Left lung (tissue), 10 donors: ENCODE data around the gene TMEM39B. TPM values are rescaled to one million over a fixed set of nuclear protein-coding genes. Genes with fewer than 3 reads are reported as not detected.
"Not testable (repeated sequence)": the region's sequence is repeated elsewhere in the genome, so short reads cannot be mapped to it uniquely, and the experiment has no call there.

Source experiments
- ATAC-seq: fragments of 200-7000 bp; cut with Tn5 transposase; one replicate; pipeline ENCODE4 v1.9.1; 2020; ENCODE audit warnings: moderate library complexity
- DNase-seq, 4 donors: peaks; one replicate each; pipeline ENCODE4 v3.0.0-alpha.2; 2013 to 2020
- H3K27ac ChIP-seq, 2 donors: fragments of 200-600 bp; sonication (generic) in 1 of 2; one replicate each; pipeline versions ENCODE4 v1.5.0 to v1.8.0; 2020 to 2021
- H3K27me3 ChIP-seq, 2 donors: fragments of 200-600 bp; sonication (generic) in 1 of 2; one replicate each; pipeline versions ENCODE4 v1.5.0 to v1.8.0; 2020 to 2021
- H3K36me3 ChIP-seq, 2 donors: fragments of 200-600 bp; sonication (generic) in 1 of 2; one replicate each; pipeline versions ENCODE4 v1.5.0 to v1.8.0; 2020 to 2021
- H3K4me1 ChIP-seq, 2 donors: fragments of 200-600 bp; one replicate each; pipeline ENCODE4 v1.8.0; 2021
- H3K4me3 ChIP-seq, 2 donors: fragments of 200-600 bp; sonication (generic) in 1 of 2; one replicate each; pipeline versions ENCODE4 v1.5.0 to v1.8.0; 2020 to 2021; ENCODE audit warnings: mild to moderate bottlenecking in 1 of 2
- H3K9me3 ChIP-seq, 2 donors: fragments of 200-600 bp; sonication (generic) in 1 of 2; one replicate each; pipeline versions ENCODE4 v1.5.0 to v1.8.0; 2020 to 2021
- intact Hi-C, 2 donors: fragments of 100-400 bp; cut with DNase I; formaldehyde crosslinking; loops; one replicate each; pipeline versions ENCODE4 v1.11.2 to v1.14.2; 2022
- polyA plus RNA-seq, 6 donors: library from polyadenylated mRNA; unstranded; fragments of 120-200 nt; gene quantifications; one replicate each; pipeline ENCODE4 v1.2.1, GENCODE V29; 2013; ENCODE audit not compliant: insufficient read length in 6 of 6
- total RNA-seq, 2 donors: library from RNA; stranded (reverse); fragmentation: NEBNext Ultra II Directional; extraction: Animal tissue kit (Norgen Biotek cat#: 25700); gene quantifications; one replicate each; pipeline ENCODE4 v1.2.1, GENCODE V29; 2021
- TF ChIP-seq, protein P1 (sequence below), 2 donors: fragments of 200-600 bp; sonication (generic) in 1 of 2; IDR thresholded peaks; one replicate each; pipeline versions ENCODE4 v1.5.0 to v1.8.0; 2021; ENCODE audit warnings: antibody characterized with exemption in 2 of 2
- donor health status: DM: no; HTN: yes; CAD: no.
- donor health status: DM: no; HTN: no; CAD: no.

Gene TMEM39B
- total and polyA plus RNA-seq, 8 donors: 16.5 to 26.4 (median 23.9) TPM

DNA sequence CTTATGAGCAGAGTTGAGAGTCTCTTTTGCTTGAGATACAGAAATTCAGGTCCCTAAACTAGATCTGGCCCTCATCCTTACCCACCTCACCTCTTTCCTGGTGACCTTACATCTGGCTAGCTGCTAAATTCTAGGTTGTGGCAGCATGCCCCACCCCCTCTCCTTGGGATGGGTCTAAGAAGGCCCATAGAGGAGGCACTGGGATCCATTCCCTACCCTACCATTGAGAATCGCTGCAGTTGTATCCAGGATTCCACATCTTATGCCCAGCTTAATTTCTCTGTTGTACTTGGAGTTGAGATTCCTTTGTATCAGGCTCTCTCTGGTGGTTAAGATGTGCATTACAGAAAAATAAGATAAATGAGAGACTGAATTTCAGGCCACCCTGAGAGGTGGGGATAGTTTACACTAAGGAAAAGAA lies 9.5 kb upstream of the TMEM39B start:
- TF ChIP-seq, protein P1, sequence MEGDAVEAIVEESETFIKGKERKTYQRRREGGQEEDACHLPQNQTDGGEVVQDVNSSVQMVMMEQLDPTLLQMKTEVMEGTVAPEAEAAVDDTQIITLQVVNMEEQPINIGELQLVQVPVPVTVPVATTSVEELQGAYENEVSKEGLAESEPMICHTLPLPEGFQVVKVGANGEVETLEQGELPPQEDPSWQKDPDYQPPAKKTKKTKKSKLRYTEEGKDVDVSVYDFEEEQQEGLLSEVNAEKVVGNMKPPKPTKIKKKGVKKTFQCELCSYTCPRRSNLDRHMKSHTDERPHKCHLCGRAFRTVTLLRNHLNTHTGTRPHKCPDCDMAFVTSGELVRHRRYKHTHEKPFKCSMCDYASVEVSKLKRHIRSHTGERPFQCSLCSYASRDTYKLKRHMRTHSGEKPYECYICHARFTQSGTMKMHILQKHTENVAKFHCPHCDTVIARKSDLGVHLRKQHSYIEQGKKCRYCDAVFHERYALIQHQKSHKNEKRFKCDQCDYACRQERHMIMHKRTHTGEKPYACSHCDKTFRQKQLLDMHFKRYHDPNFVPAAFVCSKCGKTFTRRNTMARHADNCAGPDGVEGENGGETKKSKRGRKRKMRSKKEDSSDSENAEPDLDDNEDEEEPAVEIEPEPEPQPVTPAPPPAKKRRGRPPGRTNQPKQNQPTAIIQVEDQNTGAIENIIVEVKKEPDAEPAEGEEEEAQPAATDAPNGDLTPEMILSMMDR (IDR thresholded peaks at IDR 0.05): peak; percentile 41 to 47
- Histone ChIP-seq H3K27ac (peak overlapping the region; percentile 8 to 53), H3K36me3 (peaks cover 0 to 4% of the 10 kb centered on the region in 2 donors), H3K4me3 (no peak overlapping the region), H3K4me1 (peaks cover 16 to 42% of the 10 kb centered on the region in 2 donors), H3K9me3 (no peaks in the 10 kb centered on the region), H3K27me3 (no peaks in the 10 kb centered on the region)
- DNase-seq (peak in 2 of 4 donors; percentile 34 to 63), ATAC-seq (peak; percentile 58)
- intact Hi-C loops: no loop called here

DNA sequence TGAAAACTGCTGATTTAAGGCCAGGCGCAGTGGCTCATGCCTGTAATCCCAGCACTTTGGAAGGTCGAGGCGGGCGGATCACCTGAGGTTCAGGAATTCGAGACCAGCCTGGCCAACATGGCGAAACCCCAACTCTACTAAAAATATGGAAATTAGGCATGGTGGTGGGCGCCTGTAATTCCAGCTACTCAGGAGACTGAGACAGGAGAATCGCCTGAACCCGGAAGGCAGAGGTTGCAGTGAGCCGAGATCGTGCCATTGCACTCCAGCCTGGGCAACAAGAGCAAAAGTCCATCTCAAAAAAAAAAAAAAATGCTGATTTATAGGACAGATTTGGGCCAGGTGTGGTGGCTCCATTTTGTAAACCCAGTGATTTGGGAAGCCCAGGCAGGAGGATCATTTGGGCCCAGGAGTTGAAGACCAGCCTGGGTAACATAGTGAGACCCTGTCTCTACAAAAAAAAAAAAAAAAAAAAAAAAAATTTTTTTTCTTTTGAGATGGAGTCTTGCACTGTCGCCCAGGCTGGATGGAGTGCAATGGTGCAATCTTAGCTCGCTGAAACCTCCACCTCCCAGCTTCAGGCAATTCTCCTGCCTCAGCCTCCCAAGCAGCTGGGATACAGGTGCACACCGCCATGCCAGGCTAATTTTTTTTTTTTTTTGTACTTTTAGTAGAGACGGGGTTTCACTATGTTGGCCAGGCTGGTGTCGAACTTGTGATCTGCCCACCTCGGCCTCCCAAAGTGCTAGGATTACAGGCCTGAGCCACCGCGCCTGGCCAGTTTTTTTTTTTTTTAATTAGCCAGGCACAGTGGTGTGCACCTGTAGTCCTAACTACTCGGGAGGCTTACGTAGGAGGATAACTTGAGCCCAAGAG lies 6.9 kb upstream of the TMEM39B start:
- H3K4me3 ChIP-seq, H3K36me3 ChIP-seq, DNase-seq, H3K27me3 ChIP-seq, H3K9me3 ChIP-seq, ATAC-seq, intact Hi-C loops: not testable (repeated sequence)
- H3K27ac ChIP-seq: peak overlapping the region; percentile 50 to 77
- peaks cover 16 to 46% of the 10 kb centered on the region in 2 donors for H3K4me1 ChIP-seq

DNA sequence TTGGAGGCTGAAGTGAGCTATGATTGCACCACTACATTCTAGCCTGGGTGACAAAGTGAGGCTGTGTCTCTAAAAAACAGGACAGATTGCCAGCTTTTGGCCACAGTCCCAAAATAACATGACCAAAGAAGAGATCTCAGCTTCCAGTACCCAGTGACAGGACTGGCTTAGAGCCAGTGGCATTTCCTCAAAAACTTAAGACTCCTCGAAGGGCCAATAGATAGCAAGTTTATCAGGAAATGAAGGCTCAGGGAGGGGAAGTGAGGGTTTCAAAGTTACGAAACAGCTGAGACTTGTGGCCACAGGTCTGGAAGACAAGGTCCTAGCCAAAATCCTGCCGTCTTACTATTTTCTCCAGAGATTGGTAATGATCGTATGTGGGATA lies 6.3 kb upstream of the TMEM39B start:
- Histone ChIP-seq H3K9me3 (no peaks in the 10 kb centered on the region), H3K4me1 (peaks cover 16 to 48% of the 10 kb centered on the region in 2 donors), H3K36me3 (peaks cover 0 to 4% of the 10 kb centered on the region in 2 donors), H3K27me3 (no peaks in the 10 kb centered on the region), H3K4me3 (no peak overlapping the region), H3K27ac (peak overlapping the region; percentile 50 to 77)
- DNase-seq (peak in 3 of 4 donors; percentile 57 to 85 (median 75)), ATAC-seq (peak; percentile 61)
- TF ChIP-seq, protein P1 (IDR thresholded peaks at IDR 0.05): no peak
- intact Hi-C loops: no loop called here

DNA sequence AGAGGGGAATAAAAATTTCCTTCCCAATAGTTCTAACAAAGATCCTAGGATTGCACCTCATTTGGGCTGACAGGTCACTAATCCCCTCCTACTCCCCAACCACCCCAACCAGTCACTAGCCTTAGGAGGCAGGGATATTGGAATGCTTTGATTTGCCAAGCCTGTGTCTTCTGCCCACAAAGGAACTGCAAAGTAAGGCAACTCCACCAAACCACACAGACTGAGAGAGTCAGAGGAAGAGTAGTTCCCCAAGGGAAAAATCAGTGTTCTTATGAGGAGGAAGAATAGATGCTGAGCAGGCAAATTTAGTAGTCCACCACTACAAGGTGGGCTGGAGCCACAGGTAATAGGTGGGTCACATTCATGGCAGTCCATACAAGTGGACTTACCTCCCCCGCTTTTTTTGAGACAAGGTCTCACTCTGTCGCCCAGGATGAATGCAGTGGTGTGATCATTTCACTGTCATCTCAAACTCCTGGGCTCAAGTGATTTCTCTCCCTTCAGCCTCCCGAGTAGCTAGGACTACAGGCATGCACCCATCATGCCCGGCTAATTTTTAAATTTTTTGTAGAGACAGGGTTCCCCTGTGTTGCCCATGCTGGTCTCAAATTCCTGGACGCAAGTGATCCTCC lies 3.7 kb upstream of the TMEM39B start:
- DNase-seq (no peak), ATAC-seq (no peak)
- Histone ChIP-seq H3K27ac (no peak overlapping the region), H3K4me3 (no peak overlapping the region), H3K36me3 (no peaks in the 10 kb centered on the region), H3K9me3 (no peaks in the 10 kb centered on the region), H3K27me3 (no peaks in the 10 kb centered on the region), H3K4me1 (peaks cover 16 to 52% of the 10 kb centered on the region in 2 donors)
- TF ChIP-seq, protein P1 (IDR thresholded peaks at IDR 0.05): no peak
- intact Hi-C loops: no loop called here

DNA sequence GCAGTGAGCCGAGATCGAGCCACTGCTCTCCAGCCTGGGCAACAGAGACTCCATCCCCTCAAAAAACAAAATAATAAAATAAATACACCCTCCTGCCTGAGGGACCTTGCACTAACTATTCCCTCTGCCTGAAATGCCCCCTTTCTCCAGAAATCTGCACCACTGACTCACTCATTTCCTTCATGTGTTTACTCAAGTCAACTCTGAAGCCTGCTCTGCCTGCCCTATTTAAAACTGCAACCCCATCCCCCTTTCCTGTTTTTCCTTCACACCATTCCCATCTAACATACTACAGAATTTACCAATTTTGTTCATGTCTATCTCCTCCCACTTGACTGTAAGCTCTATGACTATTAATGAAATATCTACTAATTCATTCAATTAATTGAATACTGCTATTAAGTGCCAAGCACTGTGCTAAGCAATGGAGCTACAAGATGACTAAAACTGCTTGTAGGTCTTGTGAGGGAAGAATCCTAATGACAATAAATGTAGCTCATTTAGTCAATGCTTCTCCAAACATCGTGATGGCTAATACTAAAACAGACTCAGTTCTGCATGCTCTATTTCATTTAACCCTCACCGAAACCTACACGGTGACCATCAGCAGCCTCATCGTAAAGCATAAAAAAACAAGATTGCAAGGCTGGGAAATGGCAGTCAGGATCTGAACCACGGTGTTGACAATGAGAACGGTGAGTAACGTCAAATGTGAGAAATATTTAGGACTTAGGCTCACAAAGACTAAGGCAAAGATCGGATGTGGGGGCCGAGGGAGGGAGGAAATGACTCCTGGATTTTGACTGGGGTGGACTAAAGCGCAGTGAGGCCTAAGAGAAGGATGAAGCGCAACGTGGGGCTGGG lies 749 bp upstream of the TMEM39B start:
- no peaks in the 10 kb centered on the region for H3K9me3 ChIP-seq
- intact Hi-C loops: no loop called here
- peak overlapping the region; percentile 88 to 91 for H3K27ac ChIP-seq
- TF ChIP-seq, protein P1 (IDR thresholded peaks at IDR 0.05): no peak
- peaks cover 10 to 50% of the 10 kb centered on the region in 2 donors for H3K4me1 ChIP-seq
- DNase-seq (no peak), ATAC-seq (no peak)
- H3K4me3 ChIP-seq: peak overlapping the region; percentile 67 to 73
- peaks cover 0 to 19% of the 10 kb centered on the region in 2 donors for H3K36me3 ChIP-seq
- H3K27me3 ChIP-seq: no peaks in the 10 kb centered on the region
